Rectal smooth muscle tissue (tissue), 1 donor: ENCODE results near the gene ZFYVE28.

Experiments used
- H3K27ac ChIP-seq: one replicate; pipeline ENCODE4 v1.7.0; 2013; ENCODE audit warnings: low read depth, low read length, inconsistent platforms
- H3K27me3 ChIP-seq: one replicate; pipeline ENCODE4 v1.7.0; 2013; ENCODE audit warnings: low read length; ENCODE audit not compliant: control insufficient read depth, insufficient read depth
- H3K36me3 ChIP-seq: one replicate; pipeline ENCODE4 v1.7.0; 2013; ENCODE audit warnings: low read length; ENCODE audit not compliant: control insufficient read depth, insufficient read depth
- H3K4me1 ChIP-seq: one replicate; pipeline ENCODE4 v1.7.0; 2013; ENCODE audit warnings: low read length; ENCODE audit not compliant: control insufficient read depth, insufficient read depth
- H3K4me3 ChIP-seq: one replicate; pipeline ENCODE4 v1.7.0; 2013; ENCODE audit warnings: low read length
- H3K9ac ChIP-seq: one replicate; pipeline ENCODE4 v1.7.0; 2013; ENCODE audit warnings: low read length

Gene ZFYVE28

GRCh38 chr4:2337896-2338295 is 80.5 kb downstream of the ZFYVE28 start:
- Histone ChIP-seq H3K27me3 (no peaks in the 10 kb centered on the region), H3K4me1 (no peaks in the 10 kb centered on the region), H3K4me3 (no peak overlapping the region), H3K9ac (no peak overlapping the region), H3K36me3 (peaks cover 3% of the 10 kb centered on the region), H3K27ac (no peak overlapping the region)

- Histone ChIP-seq H3K27ac (no peak overlapping the region), H3K27me3 (no peaks in the 10 kb centered on the region), H3K9ac (no peak overlapping the region), H3K4me1 (no peaks in the 10 kb centered on the region), H3K4me3 (no peak overlapping the region), H3K36me3 (peaks cover 3% of the 10 kb centered on the region)
Observed at GRCh38 chr4:2337131-2337723, 81.2 kb downstream of the ZFYVE28 start.

GRCh38 chr4:2336659-2337058 is 81.8 kb downstream of the ZFYVE28 start:
- Histone ChIP-seq H3K27me3 (no peaks in the 10 kb centered on the region), H3K4me3 (no peak overlapping the region), H3K4me1 (no peaks in the 10 kb centered on the region)

GRCh38 chr4:2335729-2336101 is 82.7 kb downstream of the ZFYVE28 start:
- no peak overlapping the region for H3K27ac ChIP-seq

More at GRCh38 chr4:2336659-2337058, 81.8 kb downstream of the ZFYVE28 start:
- peaks cover 3% of the 10 kb centered on the region for H3K36me3 ChIP-seq
- H3K9ac ChIP-seq: no peak overlapping the region
- no peak overlapping the region for H3K27ac ChIP-seq

GRCh38 chr4:2334826-2335728 is 83.4 kb downstream of the ZFYVE28 start:
- H3K36me3 ChIP-seq: peaks cover 3% of the 10 kb centered on the region
- no peak overlapping the region for H3K4me3 ChIP-seq
- H3K27ac ChIP-seq: no peak overlapping the region
- no peaks in the 10 kb centered on the region for H3K27me3 ChIP-seq
- no peak overlapping the region for H3K9ac ChIP-seq
- H3K4me1 ChIP-seq: no peaks in the 10 kb centered on the region

More at GRCh38 chr4:2335729-2336101, 82.7 kb downstream of the ZFYVE28 start:
- H3K36me3 ChIP-seq: peaks cover 3% of the 10 kb centered on the region
- no peaks in the 10 kb centered on the region for H3K27me3 ChIP-seq
- no peak overlapping the region for H3K4me3 ChIP-seq
- no peak overlapping the region for H3K9ac ChIP-seq
- no peaks in the 10 kb centered on the region for H3K4me1 ChIP-seq

GRCh38 chr4:2333916-2334644 is 84.4 kb downstream of the ZFYVE28 start:
- H3K36me3 ChIP-seq: peaks cover 3% of the 10 kb centered on the region
- H3K27ac ChIP-seq: no peak overlapping the region
- no peak overlapping the region for H3K4me3 ChIP-seq
- H3K9ac ChIP-seq: no peak overlapping the region
- no peaks in the 10 kb centered on the region for H3K4me1 ChIP-seq
- H3K27me3 ChIP-seq: no peaks in the 10 kb centered on the region

GRCh38 chr4:2333356-2333841 is 85.0 kb downstream of the ZFYVE28 start:
- Histone ChIP-seq H3K27ac (no peak overlapping the region), H3K4me1 (no peaks in the 10 kb centered on the region), H3K9ac (no peak overlapping the region), H3K27me3 (no peaks in the 10 kb centered on the region), H3K36me3 (peaks cover 3% of the 10 kb centered on the region), H3K4me3 (no peak overlapping the region)

GRCh38 chr4:2332976-2333319 is 85.5 kb downstream of the ZFYVE28 start:
- Histone ChIP-seq H3K27ac (no peak overlapping the region), H3K36me3 (peaks cover 3% of the 10 kb centered on the region)

GRCh38 chr4:2332201-2332975 is 86.1 kb downstream of the ZFYVE28 start:
- H3K36me3 ChIP-seq: peaks cover 3% of the 10 kb centered on the region

More at GRCh38 chr4:2332976-2333319, 85.5 kb downstream of the ZFYVE28 start:
- Histone ChIP-seq H3K27me3 (no peaks in the 10 kb centered on the region), H3K9ac (no peak overlapping the region), H3K4me3 (no peak overlapping the region), H3K4me1 (no peaks in the 10 kb centered on the region)

GRCh38 chr4:2331519-2332200 is 86.8 kb downstream of the ZFYVE28 start:
- H3K4me1 ChIP-seq: no peaks in the 10 kb centered on the region
- H3K27ac ChIP-seq: no peak overlapping the region
- no peak overlapping the region for H3K4me3 ChIP-seq
- H3K36me3 ChIP-seq: peaks cover under 1% of the 10 kb centered on the region
- H3K9ac ChIP-seq: no peak overlapping the region
- no peaks in the 10 kb centered on the region for H3K27me3 ChIP-seq

More at GRCh38 chr4:2332201-2332975, 86.1 kb downstream of the ZFYVE28 start:
- no peak overlapping the region for H3K27ac ChIP-seq
- no peaks in the 10 kb centered on the region for H3K27me3 ChIP-seq
- H3K4me3 ChIP-seq: no peak overlapping the region
- H3K9ac ChIP-seq: no peak overlapping the region
- H3K4me1 ChIP-seq: no peaks in the 10 kb centered on the region

GRCh38 chr4:2331043-2331420 is 87.4 kb downstream of the ZFYVE28 start:
- Histone ChIP-seq H3K27ac (no peak overlapping the region), H3K4me1 (no peaks in the 10 kb centered on the region), H3K27me3 (no peaks in the 10 kb centered on the region), H3K4me3 (no peak overlapping the region), H3K36me3 (no peaks in the 10 kb centered on the region), H3K9ac (no peak overlapping the region)
